ENCODE measurements around the gene ZNF420. TPM values are rescaled to one million over a fixed set of nuclear protein-coding genes. Genes with fewer than 3 reads are reported as not detected.

ZNF420 gene
- 4.8 and 5.6 TPM in 2 replicates for total RNA-seq

DNA sequence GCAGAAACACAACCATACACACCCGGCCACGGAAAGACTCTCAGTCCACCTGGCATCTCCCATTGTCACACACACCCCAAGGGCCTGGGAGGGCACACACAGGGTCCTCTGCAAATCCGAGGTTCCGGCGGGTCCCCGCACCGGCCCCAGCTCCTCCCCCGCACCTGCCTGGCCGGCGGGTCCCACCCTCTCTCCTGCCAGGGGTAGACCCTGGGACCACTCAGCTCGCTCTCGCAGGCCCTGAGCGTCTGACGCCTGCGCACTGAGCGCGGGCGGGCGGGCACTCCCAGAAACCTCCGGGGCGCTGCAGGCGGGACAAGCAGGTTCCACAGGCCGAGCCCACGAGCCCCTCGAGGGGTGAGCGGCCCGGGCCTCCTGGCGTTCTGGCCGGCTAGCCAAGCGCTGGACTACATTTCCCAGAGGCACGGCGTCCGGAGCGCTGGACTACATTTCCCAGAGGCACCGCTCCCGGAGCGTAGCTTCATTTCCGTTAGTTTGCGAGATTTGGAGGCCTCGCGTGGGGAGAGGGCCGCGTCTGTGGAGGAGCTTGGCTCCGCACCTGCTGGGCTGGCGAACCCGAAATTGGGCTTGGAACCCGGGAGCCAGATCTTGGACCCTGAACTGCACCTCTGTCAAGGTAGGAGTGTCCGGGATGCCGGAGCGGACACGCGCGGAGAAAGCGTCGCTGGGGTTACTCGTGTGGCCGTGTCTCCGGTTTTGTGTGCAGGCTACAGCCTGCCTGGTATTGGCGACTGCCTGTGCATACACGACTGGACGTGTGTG lies at the start of gene ZNF420:
ZNF420 (plus strand) TSS at position 500 of the 783 bp plus-strand sequence. CDS start 10,686 bp downstream, outside the sequence.

DNA sequence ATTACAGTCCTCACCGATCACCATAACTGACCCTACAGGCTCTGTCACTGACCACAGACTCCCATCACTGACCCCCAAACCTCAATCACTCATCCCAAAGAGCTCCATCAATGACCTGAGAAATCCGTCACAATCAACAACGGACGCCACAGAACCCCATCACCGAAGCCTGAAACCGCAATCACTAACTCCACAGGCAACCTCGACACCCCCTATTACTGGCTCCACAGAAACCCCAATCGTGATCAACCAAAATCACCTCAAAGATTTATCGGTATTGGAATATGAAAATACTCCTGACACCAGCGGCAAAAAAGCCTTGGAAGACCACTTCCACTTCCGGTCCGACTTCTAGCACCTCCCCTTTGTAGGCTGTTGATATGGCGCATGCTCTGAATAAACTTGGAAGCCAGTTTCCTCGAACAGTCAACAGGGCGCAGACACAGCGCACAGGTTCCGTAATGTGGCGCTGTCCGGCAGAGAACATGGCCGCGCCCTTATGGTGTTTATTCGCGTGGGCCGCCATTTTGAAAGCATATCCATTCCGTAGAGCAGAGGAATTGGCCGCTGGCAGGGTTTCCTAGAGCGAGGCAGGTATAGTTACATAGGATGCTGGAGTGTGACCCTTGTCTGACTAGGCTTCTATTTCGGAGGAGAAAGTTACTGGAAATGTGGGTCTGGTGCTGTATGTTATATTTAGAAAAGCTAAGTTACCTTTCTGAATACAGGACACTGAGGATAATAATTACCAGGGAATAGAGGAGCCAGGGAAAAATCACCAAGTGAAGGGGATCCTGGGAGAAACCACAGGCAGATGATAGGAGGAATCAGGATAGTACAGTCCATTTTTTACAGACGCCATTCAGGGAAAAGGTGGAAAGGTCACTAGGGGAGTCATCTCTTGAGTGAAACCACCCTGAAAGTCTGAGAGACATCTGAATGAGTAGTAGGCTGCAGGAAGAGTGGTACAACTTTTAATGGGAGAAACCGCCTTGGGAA lies 94.4 kb downstream of the ZNF420 start, which contains the start of gene ZNF585A:
ZNF585A (minus strand) TSS at position 328 of the 999 bp plus-strand sequence. CDS start 2,785 bp downstream, outside the sequence.

Other genes with a start within 250 kb of the ZNF420 start
- 6.2 and 7.4 TPM in 2 replicates for gene ZNF790, start 240.0 kb upstream of the ZNF420 start, total RNA-seq
- gene ZNF345, start 227.6 kb upstream of the ZNF420 start, total RNA-seq = 3.2 and 4.6 TPM in 2 replicates
- 2.0 and 2.5 TPM in 2 replicates for gene ZNF829, start 162.1 kb upstream of the ZNF420 start, total RNA-seq
- gene ZNF568, start 162.1 kb upstream of the ZNF420 start, total RNA-seq = 5.7 and 6.4 TPM in 2 replicates
- 4.2 and 7.0 TPM in 2 replicates for gene ZNF585A, start 94.3 kb downstream of the ZNF420 start, total RNA-seq
- gene ZNF585B, start 132.1 kb downstream of the ZNF420 start, total RNA-seq = 8.3 and 14.4 TPM in 2 replicates
- gene ZNF383, start 139.8 kb downstream of the ZNF420 start, total RNA-seq = 5.5 and 5.9 TPM in 2 replicates